ENCODE data around the gene SLC9A9.

- no peak for TF ChIP-seq CTCF (IDR thresholded peaks at IDR 0.05)
- TF ChIP-seq POLR2AphosphoS5 (IDR thresholded peaks at IDR 0.05) = no peak
- no peak for TF ChIP-seq POLR2A (IDR thresholded peaks at IDR 0.05)
Observed at GRCh38 chr3:143769616-143770015, 78.7 kb downstream of the SLC9A9 start.

All from prostate gland (tissue), 2 donors.